IPS-NIHi7 (cell line): Measurements from ENCODE around the gene LRP1B.
A peak's percentile ranks its signal among the peaks of the same experiment; 100 is the strongest.
"Not testable (repeated sequence)": the region's sequence is repeated elsewhere in the genome, so short reads cannot be mapped to it uniquely, and the experiment has no call there.

Experiments
- DNase-seq: peaks from one replicate; pipeline ENCODE4 v3.0.0; 2012; ENCODE audit warnings: mixed read lengths; ENCODE audit errors: extremely low spot score

LRP1B gene

GRCh38 chr2:140604096-140604495, 1526.7 kb downstream of the LRP1B start:
- no peak for DNase-seq

GRCh38 chr2:140603416-140603815, 1527.4 kb downstream of the LRP1B start:
- DNase-seq: no peak

GRCh38 chr2:140601801-140602200, 1529.0 kb downstream of the LRP1B start:
- DNase-seq: no peak

GRCh38 chr2:140601342-140601741, 1529.5 kb downstream of the LRP1B start:
- no peak for DNase-seq

- DNase-seq: no peak
Observed at GRCh38 chr2:140600116-140600515, 1530.7 kb downstream of the LRP1B start.

GRCh38 chr2:140597836-140598235, 1533.0 kb downstream of the LRP1B start:
- DNase-seq: peak; percentile 26

GRCh38 chr2:140597205-140597604, 1533.6 kb downstream of the LRP1B start:
- no peak for DNase-seq

GRCh38 chr2:140596447-140596846, 1534.4 kb downstream of the LRP1B start:
- DNase-seq: no peak

- DNase-seq: no peak
Observed at GRCh38 chr2:140595107-140595506, 1535.7 kb downstream of the LRP1B start.

GRCh38 chr2:140593132-140593531, 1537.7 kb downstream of the LRP1B start:
- DNase-seq: no peak

- no peak for DNase-seq
Observed at GRCh38 chr2:140589696-140590095, 1541.1 kb downstream of the LRP1B start.

GRCh38 chr2:140589273-140589672, 1541.5 kb downstream of the LRP1B start:
- DNase-seq: no peak

- DNase-seq: peak; percentile 77
Observed at GRCh38 chr2:140586379-140586778, 1544.4 kb downstream of the LRP1B start.

- no peak for DNase-seq
Observed at GRCh38 chr2:140585016-140585415, 1545.8 kb downstream of the LRP1B start.

- no peak for DNase-seq
Observed at GRCh38 chr2:140584471-140584870, 1546.3 kb downstream of the LRP1B start.

GRCh38 chr2:140580532-140581151, 1550.2 kb downstream of the LRP1B start:
- no peak for DNase-seq

GRCh38 chr2:140577453-140577852, 1553.4 kb downstream of the LRP1B start:
- DNase-seq: no peak

GRCh38 chr2:140567734-140568133, 1563.1 kb downstream of the LRP1B start:
- DNase-seq: no peak

- peak; percentile 20 for DNase-seq
Observed at GRCh38 chr2:140565756-140566155, 1565.1 kb downstream of the LRP1B start.

GRCh38 chr2:140555701-140556100, 1575.1 kb downstream of the LRP1B start:
- no peak for DNase-seq

- DNase-seq: no peak
Observed at GRCh38 chr2:140552634-140553033, 1578.2 kb downstream of the LRP1B start.

GRCh38 chr2:140551287-140551686, 1579.5 kb downstream of the LRP1B start:
- no peak for DNase-seq

GRCh38 chr2:140550821-140551220, 1580.0 kb downstream of the LRP1B start:
- no peak for DNase-seq

- DNase-seq: not testable (repeated sequence)
Observed at GRCh38 chr2:140544769-140545168, 1586.0 kb downstream of the LRP1B start.
